Endothelial cell of umbilical vein (primary cell): ENCODE measurements around the gene CCND2.

Experiments used
- CTCF ChIP-seq, 2 donors: IDR thresholded peaks; 1 replicate in 1 of 2; 2 replicates in 1 of 2; pipeline ENCODE4 v1.5.1; 2011; ENCODE audit warnings: low read length in 2 of 2, mild to moderate bottlenecking in 2 of 2, moderate library complexity in 2 of 2, control low read depth in 1 of 2, inconsistent platforms in 1 of 2, low read depth in 1 of 2; ENCODE audit not compliant: insufficient read depth in 1 of 2; ENCODE audit errors: extremely low read depth in 1 of 2
- JUN ChIP-seq: IDR thresholded peaks from 2 replicates; pipeline ENCODE4 v1.6.1; 2011; ENCODE audit warnings: borderline replicate concordance, low read depth; ENCODE audit not compliant: insufficient read length, insufficient read depth
- MYC ChIP-seq: IDR thresholded peaks from one replicate; pipeline ENCODE4 v1.6.1; 2011; ENCODE audit warnings: mild to moderate bottlenecking, low read depth, low read length

DNA sequence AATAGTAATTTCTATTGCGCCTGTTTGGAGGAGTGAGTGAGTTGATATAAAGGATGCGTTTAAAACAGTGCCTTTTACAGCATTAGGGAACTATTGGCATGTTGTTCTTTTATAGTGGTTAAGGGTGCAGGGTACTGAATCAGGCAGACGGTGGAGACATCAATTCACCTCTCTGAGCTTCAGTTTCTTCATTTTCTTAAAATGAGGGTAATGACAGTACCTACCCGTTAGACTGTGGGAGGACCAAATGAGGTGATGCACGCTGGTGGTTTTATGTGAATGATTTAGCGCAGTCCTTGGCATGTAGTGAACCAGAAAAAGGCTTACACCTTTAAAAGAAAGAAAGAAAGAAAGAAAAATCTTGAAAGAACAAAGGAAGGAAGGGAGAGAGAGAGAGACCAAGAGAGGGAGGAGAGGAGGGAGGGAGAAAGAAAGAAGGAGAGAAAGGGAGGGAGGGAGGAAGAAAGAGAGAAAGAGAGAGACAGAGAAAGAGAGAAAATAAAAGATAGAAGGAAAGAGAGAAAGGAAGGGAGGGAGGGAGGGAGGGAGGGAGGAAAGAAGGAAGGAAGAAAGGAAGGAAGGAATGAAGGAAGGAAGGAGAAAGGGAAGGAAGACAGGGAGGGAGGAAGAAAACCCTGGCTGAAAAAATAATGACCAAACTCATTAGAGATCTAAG is 22.2 kb upstream of the CCND2 start:
- TF ChIP-seq MYC (no peak), CTCF (IDR thresholded peaks at IDR 0.05; ENCODE audit: extremely low read depth in 1 of 2, insufficient read depth in 1 of 2, low read depth in 1 of 2, low read length in 2 of 2) (no peak), JUN (no peak)
